Left renal cortex interstitium (tissue), 4 donors: ENCODE data around the gene SMTNL2. TPM values are rescaled to one million over a fixed set of nuclear protein-coding genes. Genes with fewer than 3 reads are reported as not detected.
A peak's percentile ranks its signal among the peaks of the same experiment; 100 is the strongest.
"Not testable (repeated sequence)": the region's sequence is repeated elsewhere in the genome, so short reads cannot be mapped to it uniquely, and the experiment has no call there.

Source experiments
- DNase-seq, 4 donors: peaks; one replicate each; pipeline ENCODE4 v3.0.0-alpha.2; 2013; ENCODE audit warnings: low read depth in 4 of 4, low spot score in 2 of 4, missing footprints in 1 of 4
- polyA plus RNA-seq, 4 donors: library from polyadenylated mRNA; unstranded; fragments of 120-200 nt; gene quantifications; one replicate each; pipeline ENCODE4 v1.2.1, GENCODE V29; 2013; ENCODE audit not compliant: insufficient read length in 4 of 4

Gene SMTNL2
- polyA plus RNA-seq, 4 donors, result 52.9 to 70.0 (median 60.0) TPM

- no peak for DNase-seq
These were observed 25.1 kb upstream of the SMTNL2 start for GRCh38 chr17:4559139-4559791.

GRCh38 chr17:4559966-4560365 lies 24.4 kb upstream of the SMTNL2 start:
- no peak for DNase-seq

- DNase-seq, result no peak
These were observed 23.9 kb upstream of the SMTNL2 start, which contains the start of gene GGT6 for GRCh38 chr17:4560421-4560820. Gene GGT6, minus strand, starts transcription at chr17:4560577. Its CDS starts 56 bp downstream, at chr17:4560521.

GRCh38 chr17:4560837-4561256 lies 23.5 kb upstream of the SMTNL2 start:
- DNase-seq, result no peak

GRCh38 chr17:4562015-4562969 lies 22.0 kb upstream of the SMTNL2 start:
- DNase-seq, result no peak

GRCh38 chr17:4565209-4566141 lies 18.9 kb upstream of the SMTNL2 start:
- peak in 1 of 4 donors; percentile 66 for DNase-seq

- peak in 1 of 4 donors; percentile 79 for DNase-seq
These were observed 17.5 kb upstream of the SMTNL2 start for GRCh38 chr17:4566785-4567184.

- no peak for DNase-seq
These were observed 14.7 kb upstream of the SMTNL2 start for GRCh38 chr17:4569591-4569990.

GRCh38 chr17:4572131-4572530 lies 12.2 kb upstream of the SMTNL2 start:
- DNase-seq, result no peak

GRCh38 chr17:4573115-4573514 lies 11.2 kb upstream of the SMTNL2 start:
- no peak for DNase-seq

GRCh38 chr17:4573669-4574068 lies 10.7 kb upstream of the SMTNL2 start:
- DNase-seq, result no peak

GRCh38 chr17:4574448-4575045 lies 9.8 kb upstream of the SMTNL2 start:
- no peak for DNase-seq

- DNase-seq, result no peak
These were observed 8.2 kb upstream of the SMTNL2 start for GRCh38 chr17:4576161-4576558.

- no peak for DNase-seq
These were observed 7.5 kb upstream of the SMTNL2 start for GRCh38 chr17:4576729-4577322.

- DNase-seq, result no peak
These were observed 6.8 kb upstream of the SMTNL2 start for GRCh38 chr17:4577386-4577993.

- not testable (repeated sequence) for DNase-seq
These were observed 6.0 kb upstream of the SMTNL2 start for GRCh38 chr17:4578349-4578748.

GRCh38 chr17:4579678-4580077 lies 4.7 kb upstream of the SMTNL2 start:
- DNase-seq, result no peak

GRCh38 chr17:4580291-4580690 lies 4.0 kb upstream of the SMTNL2 start:
- DNase-seq, result no peak

GRCh38 chr17:4582101-4582501 lies 2.2 kb upstream of the SMTNL2 start:
- no peak for DNase-seq
